ENCODE measurements around the gene LEFTY2. TPM values are rescaled to one million over a fixed set of nuclear protein-coding genes. Genes with fewer than 3 reads are reported as not detected.

The LEFTY2 gene
- total and polyA plus RNA-seq, 9 of the 15 experiments (the other 6 are each of a cell fraction or from before 2014, with no cell fraction given): 0.04 to 0.14 TPM; not detected in 7

- no TSS peak for BruUV-seq (replicated peaks)
- H4K20me1 ChIP-seq (replicated peaks; ENCODE audit: control insufficient read depth, insufficient read depth, low read length): no peaks in the 10 kb centered on the region
- H3K9me3 ChIP-seq (replicated peaks; ENCODE audit: control insufficient read depth, insufficient read depth, low read depth, low read length): no peaks in the 10 kb centered on the region
- H3K4me1 ChIP-seq (replicated peaks in 1 of 2; ENCODE audit: control insufficient read depth in 2 of 2, insufficient read depth in 2 of 2, low read length in 2 of 2): peaks cover 6 to 24% of the 10 kb centered on the region in 2 experiments
- no peak for ATAC-seq
- TF ChIP-seq ZNF121 (CRISPR knock-in tag; conservative IDR thresholded peaks at IDR 0.05): peak; percentile 81
- TF ChIP-seq ZNF699 (CRISPR knock-in tag; IDR thresholded peaks at IDR 0.05; ENCODE audit: insufficient replicate concordance): no peak
- no peak overlapping the region for H3K9ac ChIP-seq (ENCODE audit: insufficient read depth in 1 of 2, low read depth in 2 of 2, low read length in 2 of 2)
- POLR2A ChIA-PET: no interaction called here
- in situ Hi-C loops (cut with MboI): no loop called here
- H3K9me1 ChIP-seq (ENCODE audit: control insufficient read depth, insufficient read depth, low read length): peaks cover 3% of the 10 kb centered on the region
- CTCF ChIA-PET (ENCODE audit: low intra/inter-chr PET ratio): no interaction called here
- H3K4me2 ChIP-seq (ENCODE audit: insufficient read depth, low read length): no peak overlapping the region
- WGBS (ENCODE audit: insufficient coverage, low coverage, missing lambda C conversion rate): 65% methylated on average over 6 of the region's 6 CpGs
- no peak for FAIRE-seq
- no peak for DNase-seq (ENCODE audit: extremely low read depth in 1 of 4, low spot score in 3 of 4)
- no peaks in the 10 kb centered on the region for H3K27me3 ChIP-seq (ENCODE audit: control insufficient read depth in 2 of 2, insufficient read depth in 2 of 2, low read length in 2 of 2)
- H3K79me2 ChIP-seq (ENCODE audit: control insufficient read depth, insufficient read depth, low read length): no peaks in the 10 kb centered on the region
- no peak overlapping the region for H2AFZ ChIP-seq (ENCODE audit: low read depth, low read length)
- intact Hi-C loops (cut with micrococcal nuclease): no loop called here
- H3K36me3 ChIP-seq (ENCODE audit: control insufficient read depth, insufficient read depth, low read length): no peaks in the 10 kb centered on the region
- H3K27ac ChIP-seq (ENCODE audit: extremely low read depth, low read depth, low read length): no peak overlapping the region
- no peak overlapping the region for H3K4me3 ChIP-seq
These were observed 48.7 kb downstream of the LEFTY2 start for GRCh38 chr1:225892307-225892706.

- no peak overlapping the region for H3K4me2 ChIP-seq (ENCODE audit: insufficient read depth, low read length)
- H3K9ac ChIP-seq (ENCODE audit: insufficient read depth in 1 of 2, low read depth in 2 of 2, low read length in 2 of 2): peak overlapping the region in 1 of 2 experiments; percentile 0; a peak in 1 of 4 replicates
- no peaks in the 10 kb centered on the region for H3K79me2 ChIP-seq (ENCODE audit: control insufficient read depth, insufficient read depth, low read length)
- ATAC-seq: peak; percentile 19; the same call in 2 of the 3 replicates
- peaks cover 3% of the 10 kb centered on the region for H3K9me1 ChIP-seq (ENCODE audit: control insufficient read depth, insufficient read depth, low read length)
- no peak for FAIRE-seq
- 0 out of 2 replicates have a peak, but pooled peaks have one; percentile 21 for TF ChIP-seq TFAP4 (CRISPR knock-in tag; IDR thresholded peaks at IDR 0.05; ENCODE audit: borderline replicate concordance)
- no peak for TF ChIP-seq NRF1 (conservative IDR thresholded peaks at IDR 0.05 in 1 of 2, IDR thresholded peaks at IDR 0.05 in 1 of 2)
- no peak for TF ChIP-seq ZNF133 (CRISPR knock-in tag; IDR thresholded peaks at IDR 0.05)
- TF ChIP-seq PREB (CRISPR knock-in tag; IDR thresholded peaks at IDR 0.05): 0 out of 2 replicates have a peak, but pooled peaks have one; percentile 35
- H3K27ac ChIP-seq (ENCODE audit: extremely low read depth, low read depth, low read length): no peak overlapping the region
- peaks cover 0 to 27% of the 10 kb centered on the region in 2 experiments; a peak in 3 of 5 replicates for H3K4me1 ChIP-seq (replicated peaks in 1 of 2; ENCODE audit: control insufficient read depth in 2 of 2, insufficient read depth in 2 of 2, low read length in 2 of 2)
- ChIA-PET POLR2A (no interaction called here), CTCF (ENCODE audit: low intra/inter-chr PET ratio) (no interaction called here)
- no peaks in the 10 kb centered on the region for H3K27me3 ChIP-seq (ENCODE audit: control insufficient read depth in 2 of 2, insufficient read depth in 2 of 2, low read length in 2 of 2)
- in situ Hi-C loops (cut with MboI): no loop called here
- BruUV-seq (replicated peaks): no TSS peak
- H3K4me3 ChIP-seq: no peak overlapping the region
- H3K9me3 ChIP-seq (replicated peaks; ENCODE audit: control insufficient read depth, insufficient read depth, low read depth, low read length): no peaks in the 10 kb centered on the region
- intact Hi-C loops (cut with micrococcal nuclease): no loop called here
- H4K20me1 ChIP-seq (replicated peaks; ENCODE audit: control insufficient read depth, insufficient read depth, low read length): no peaks in the 10 kb centered on the region
- WGBS (ENCODE audit: insufficient coverage, low coverage, missing lambda C conversion rate): 71% methylated on average over 14 of the region's 14 CpGs
- DNase-seq (ENCODE audit: extremely low read depth in 1 of 4, low spot score in 3 of 4): peak in 1 of 4 experiments; percentile 13
- H2AFZ ChIP-seq (ENCODE audit: low read depth, low read length): peak overlapping the region; percentile 35; the same call in 1 of the 2 replicates
- no peaks in the 10 kb centered on the region for H3K36me3 ChIP-seq (ENCODE audit: control insufficient read depth, insufficient read depth, low read length)
These were observed 49.6 kb downstream of the LEFTY2 start for GRCh38 chr1:225891229-225891972.
